Eye (tissue), 1 donor: ENCODE data around the gene PMVK.

Source experiments
- DNase-seq: peaks from one replicate; pipeline ENCODE4 v3.0.0-alpha.2; 2015

PMVK gene

DNA sequence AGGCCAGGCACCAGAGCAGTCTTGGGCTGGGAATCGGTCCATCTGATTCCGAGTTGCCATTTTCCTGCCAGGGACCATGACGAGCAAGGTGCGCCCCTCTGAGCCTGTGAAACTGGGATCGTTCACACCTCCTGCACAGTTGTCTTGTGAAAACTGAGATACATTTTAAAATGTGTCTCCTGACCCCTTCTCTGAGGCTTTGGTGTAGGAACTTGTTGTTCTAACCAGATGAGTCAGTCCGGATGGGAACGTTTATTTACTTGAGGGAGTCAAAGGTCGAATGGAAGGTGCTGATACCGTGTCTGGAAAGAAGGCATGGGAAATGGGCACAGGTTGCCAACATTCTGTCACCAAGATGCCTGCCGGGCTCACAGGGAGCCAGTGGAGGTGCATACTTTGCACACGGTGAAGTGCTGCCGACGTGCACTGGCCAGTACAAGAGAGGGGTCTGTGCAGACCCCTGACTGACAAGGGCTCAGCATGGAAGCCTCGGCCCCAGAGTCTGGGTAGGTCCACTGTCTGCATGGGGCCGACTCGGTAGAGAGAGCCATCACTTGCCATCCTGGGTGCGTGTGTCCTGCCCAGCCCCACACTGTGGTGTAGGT lies 59.0 kb downstream of the PMVK start:
- no peak for DNase-seq

- no peak for DNase-seq
Observed at GRCh38 chr1:154876842-154877369, 59.6 kb downstream of the PMVK start.
